HG03139 (cell line): ENCODE data around the gene KLHL29.

Experiments
- ATAC-seq: cut with Tn5 transposase; IDR thresholded peaks from one replicate; pipeline ENCODE4 v1.9.1; 2021; ENCODE audit not compliant: unreplicated experiment

The KLHL29 gene

GRCh38 chr2:23544589-23545295 is 159.8 kb downstream of the KLHL29 start:
- ATAC-seq: no peak

- no peak for ATAC-seq
Measured at GRCh38 chr2:23545396-23545795, 160.4 kb downstream of the KLHL29 start.

- no peak for ATAC-seq
Measured at GRCh38 chr2:23545811-23546210, 160.8 kb downstream of the KLHL29 start.

- ATAC-seq: no peak
Measured at GRCh38 chr2:23546913-23547312, 161.9 kb downstream of the KLHL29 start.

GRCh38 chr2:23547725-23548124 is 162.7 kb downstream of the KLHL29 start:
- no peak for ATAC-seq

GRCh38 chr2:23548143-23548769 is 163.3 kb downstream of the KLHL29 start:
- no peak for ATAC-seq

GRCh38 chr2:23549051-23549450 is 164.1 kb downstream of the KLHL29 start:
- ATAC-seq: no peak

- no peak for ATAC-seq
Measured at GRCh38 chr2:23549821-23550530, 165.0 kb downstream of the KLHL29 start.

GRCh38 chr2:23550553-23550952 is 165.6 kb downstream of the KLHL29 start:
- ATAC-seq: no peak

- ATAC-seq: no peak
Measured at GRCh38 chr2:23551875-23552274, 166.9 kb downstream of the KLHL29 start.

- ATAC-seq: no peak
Measured at GRCh38 chr2:23553561-23553960, 168.6 kb downstream of the KLHL29 start.

GRCh38 chr2:23554054-23554697 is 169.2 kb downstream of the KLHL29 start:
- no peak for ATAC-seq

GRCh38 chr2:23555944-23556343 is 171.0 kb downstream of the KLHL29 start:
- ATAC-seq: no peak

GRCh38 chr2:23556929-23557328 is 171.9 kb downstream of the KLHL29 start:
- no peak for ATAC-seq

GRCh38 chr2:23557455-23557854 is 172.5 kb downstream of the KLHL29 start:
- no peak for ATAC-seq

- ATAC-seq: no peak
Measured at GRCh38 chr2:23559561-23560239, 174.7 kb downstream of the KLHL29 start.

GRCh38 chr2:23561088-23561487 is 176.1 kb downstream of the KLHL29 start:
- ATAC-seq: no peak

GRCh38 chr2:23561544-23561943 is 176.6 kb downstream of the KLHL29 start:
- ATAC-seq: no peak

- no peak for ATAC-seq
Measured at GRCh38 chr2:23562143-23562542, 177.2 kb downstream of the KLHL29 start.

GRCh38 chr2:23563151-23563550 is 178.2 kb downstream of the KLHL29 start:
- ATAC-seq: no peak
